ENCODE data around the gene STIM1. TPM values are rescaled to one million over a fixed set of nuclear protein-coding genes. Genes with fewer than 3 reads are reported as not detected.

Gene STIM1
- total RNA-seq, 1 experiment from 2014 or later = 93.6 TPM

DNA sequence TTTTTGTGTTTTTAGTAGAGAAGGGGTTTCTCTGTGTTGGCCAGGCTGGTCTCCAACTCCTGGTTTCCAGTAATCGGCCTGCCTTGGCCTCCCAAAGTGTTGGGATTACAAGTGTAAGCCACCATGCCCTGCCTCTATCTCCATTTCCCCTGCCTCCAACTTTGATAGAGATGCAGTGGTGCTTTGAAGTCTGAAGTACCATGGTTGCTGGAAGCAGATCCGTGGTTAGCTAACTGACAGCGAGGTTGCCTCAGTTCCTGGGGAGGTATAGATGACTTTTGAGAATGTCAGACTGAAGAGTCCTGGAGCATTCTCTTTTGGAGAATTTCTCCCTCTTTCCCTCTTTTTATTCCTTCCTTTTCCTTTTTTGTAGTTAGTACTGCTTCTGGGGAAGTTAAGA, 127.6 kb downstream of the STIM1 start:
- POLR2A ChIA-PET = interaction anchor here (0.6 kb wide), 1 partner anchor 10 kb away, joined by 4 read pairs; no protein-coding TSS in a partner anchor
- BruUV-seq (replicated peaks) = no TSS peak

DNA sequence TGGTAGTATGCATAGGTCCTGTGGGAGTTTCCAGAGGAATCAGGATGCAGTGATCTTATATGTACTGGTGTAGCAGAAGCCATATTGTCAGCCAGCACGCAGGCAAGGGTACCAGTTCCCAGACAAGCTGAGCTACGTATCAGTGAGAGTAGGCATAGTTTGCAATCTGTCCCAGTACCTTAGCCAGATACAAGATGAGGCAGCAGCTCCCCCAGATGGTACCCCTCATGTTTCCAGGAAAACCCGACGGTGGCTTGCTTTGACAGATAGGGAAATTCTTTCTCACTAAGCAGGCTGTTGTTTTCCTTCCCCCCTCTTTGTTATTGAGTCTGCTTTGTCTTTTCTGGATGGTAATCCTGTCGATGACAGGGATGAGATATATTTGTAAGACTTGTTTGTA, 129.4 kb downstream of the STIM1 start:
- DNase-seq (ENCODE audit: low read depth, low spot score) (no peak), ATAC-seq (no peak)
- Histone ChIP-seq H3K4me1 (ENCODE audit: control insufficient read depth, insufficient read depth, low read length) (no peaks in the 10 kb centered on the region), H3K27ac (ENCODE audit: low read length) (no peak overlapping the region), H3K27me3 (ENCODE audit: control insufficient read depth, insufficient read depth, low read length) (no peaks in the 10 kb centered on the region), H3K9me3 (ENCODE audit: control insufficient read depth, insufficient read depth, low read depth, low read length) (no peaks in the 10 kb centered on the region), H3K4me3 (ENCODE audit: low read depth in 2 of 2, low read length in 2 of 2) (no peak overlapping the region), H3K36me3 (ENCODE audit: control insufficient read depth, insufficient read depth, low read length) (no peaks in the 10 kb centered on the region)
- no TSS peak for BruUV-seq (replicated peaks)
- in situ Hi-C loops (cut with HindIII; ENCODE audit: low pct_unique_long_range_greater_than_20kb, low sequenced_read_pairs) = no loop called here
- intact Hi-C loops (cut with micrococcal nuclease; ENCODE audit: unreplicated experiment) = no loop called here
- CTCF ChIA-PET = interaction anchor here (0.5 kb wide), 1 partner anchor 144 kb away, joined by 4 read pairs; the partner anchor contains the start of gene RHOG
- POLR2A ChIA-PET = no interaction called here
- TF ChIP-seq TCF7L2 (IDR thresholded peaks at IDR 0.05; ENCODE audit: low read depth, low read length) (no peak), SIN3A (IDR thresholded peaks at IDR 0.05; ENCODE audit: borderline replicate concordance, insufficient read depth, low read depth, low read length) (no peak), POLR2AphosphoS5 (IDR thresholded peaks at IDR 0.05; ENCODE audit: low read depth, low read length) (no peak)
- TF ChIP-seq, protein P1, sequence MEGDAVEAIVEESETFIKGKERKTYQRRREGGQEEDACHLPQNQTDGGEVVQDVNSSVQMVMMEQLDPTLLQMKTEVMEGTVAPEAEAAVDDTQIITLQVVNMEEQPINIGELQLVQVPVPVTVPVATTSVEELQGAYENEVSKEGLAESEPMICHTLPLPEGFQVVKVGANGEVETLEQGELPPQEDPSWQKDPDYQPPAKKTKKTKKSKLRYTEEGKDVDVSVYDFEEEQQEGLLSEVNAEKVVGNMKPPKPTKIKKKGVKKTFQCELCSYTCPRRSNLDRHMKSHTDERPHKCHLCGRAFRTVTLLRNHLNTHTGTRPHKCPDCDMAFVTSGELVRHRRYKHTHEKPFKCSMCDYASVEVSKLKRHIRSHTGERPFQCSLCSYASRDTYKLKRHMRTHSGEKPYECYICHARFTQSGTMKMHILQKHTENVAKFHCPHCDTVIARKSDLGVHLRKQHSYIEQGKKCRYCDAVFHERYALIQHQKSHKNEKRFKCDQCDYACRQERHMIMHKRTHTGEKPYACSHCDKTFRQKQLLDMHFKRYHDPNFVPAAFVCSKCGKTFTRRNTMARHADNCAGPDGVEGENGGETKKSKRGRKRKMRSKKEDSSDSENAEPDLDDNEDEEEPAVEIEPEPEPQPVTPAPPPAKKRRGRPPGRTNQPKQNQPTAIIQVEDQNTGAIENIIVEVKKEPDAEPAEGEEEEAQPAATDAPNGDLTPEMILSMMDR (IDR thresholded peaks at IDR 0.05) = peak; percentile 15; the same call in 1 of the 2 replicates
- TF ChIP-seq, protein P2, sequence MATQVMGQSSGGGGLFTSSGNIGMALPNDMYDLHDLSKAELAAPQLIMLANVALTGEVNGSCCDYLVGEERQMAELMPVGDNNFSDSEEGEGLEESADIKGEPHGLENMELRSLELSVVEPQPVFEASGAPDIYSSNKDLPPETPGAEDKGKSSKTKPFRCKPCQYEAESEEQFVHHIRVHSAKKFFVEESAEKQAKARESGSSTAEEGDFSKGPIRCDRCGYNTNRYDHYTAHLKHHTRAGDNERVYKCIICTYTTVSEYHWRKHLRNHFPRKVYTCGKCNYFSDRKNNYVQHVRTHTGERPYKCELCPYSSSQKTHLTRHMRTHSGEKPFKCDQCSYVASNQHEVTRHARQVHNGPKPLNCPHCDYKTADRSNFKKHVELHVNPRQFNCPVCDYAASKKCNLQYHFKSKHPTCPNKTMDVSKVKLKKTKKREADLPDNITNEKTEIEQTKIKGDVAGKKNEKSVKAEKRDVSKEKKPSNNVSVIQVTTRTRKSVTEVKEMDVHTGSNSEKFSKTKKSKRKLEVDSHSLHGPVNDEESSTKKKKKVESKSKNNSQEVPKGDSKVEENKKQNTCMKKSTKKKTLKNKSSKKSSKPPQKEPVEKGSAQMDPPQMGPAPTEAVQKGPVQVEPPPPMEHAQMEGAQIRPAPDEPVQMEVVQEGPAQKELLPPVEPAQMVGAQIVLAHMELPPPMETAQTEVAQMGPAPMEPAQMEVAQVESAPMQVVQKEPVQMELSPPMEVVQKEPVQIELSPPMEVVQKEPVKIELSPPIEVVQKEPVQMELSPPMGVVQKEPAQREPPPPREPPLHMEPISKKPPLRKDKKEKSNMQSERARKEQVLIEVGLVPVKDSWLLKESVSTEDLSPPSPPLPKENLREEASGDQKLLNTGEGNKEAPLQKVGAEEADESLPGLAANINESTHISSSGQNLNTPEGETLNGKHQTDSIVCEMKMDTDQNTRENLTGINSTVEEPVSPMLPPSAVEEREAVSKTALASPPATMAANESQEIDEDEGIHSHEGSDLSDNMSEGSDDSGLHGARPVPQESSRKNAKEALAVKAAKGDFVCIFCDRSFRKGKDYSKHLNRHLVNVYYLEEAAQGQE (IDR thresholded peaks at IDR 0.05; ENCODE audit: insufficient read depth in 1 of 2, low read depth in 2 of 2, low read length in 1 of 2) = no peak

More for the DNA sequence above, 127.6 kb downstream of the STIM1 start:
- ATAC-seq = no peak
- DNase-seq (ENCODE audit: low read depth, low spot score) = no peak
- CTCF ChIA-PET = no interaction called here
- no peaks in the 10 kb centered on the region for H3K27me3 ChIP-seq (ENCODE audit: control insufficient read depth, insufficient read depth, low read length)
- TF ChIP-seq TCF7L2 (IDR thresholded peaks at IDR 0.05; ENCODE audit: low read depth, low read length) = no peak
- intact Hi-C loops (cut with micrococcal nuclease; ENCODE audit: unreplicated experiment) (no loop called here), in situ Hi-C loops (cut with HindIII; ENCODE audit: low pct_unique_long_range_greater_than_20kb, low sequenced_read_pairs) (no loop called here)
- no peak overlapping the region for H3K27ac ChIP-seq (ENCODE audit: low read length)
- no peaks in the 10 kb centered on the region for H3K9me3 ChIP-seq (ENCODE audit: control insufficient read depth, insufficient read depth, low read depth, low read length)
- no peak overlapping the region for H3K4me3 ChIP-seq (ENCODE audit: low read depth in 2 of 2, low read length in 2 of 2)
- no peaks in the 10 kb centered on the region for H3K36me3 ChIP-seq (ENCODE audit: control insufficient read depth, insufficient read depth, low read length)
- no peaks in the 10 kb centered on the region for H3K4me1 ChIP-seq (ENCODE audit: control insufficient read depth, insufficient read depth, low read length)

DNA sequence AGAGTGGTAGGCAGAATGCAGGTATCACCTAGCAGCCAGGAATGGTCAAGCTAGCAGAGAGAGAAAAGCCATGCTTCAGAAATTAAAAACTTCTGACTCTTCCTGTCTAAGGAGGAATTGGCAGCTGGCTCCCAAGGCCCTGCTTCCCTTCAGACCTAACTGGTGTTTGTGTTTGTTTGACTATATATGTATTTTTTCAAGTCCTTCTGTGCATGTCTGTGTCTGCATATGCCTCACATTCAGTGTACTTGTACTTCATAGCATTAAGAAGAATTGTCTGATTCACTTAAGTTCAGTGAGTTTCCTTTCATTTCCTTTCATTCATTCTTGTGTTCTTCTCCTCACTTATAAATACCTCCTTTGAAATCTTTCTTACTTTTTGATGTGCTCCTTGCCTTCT, 130.2 kb downstream of the STIM1 start:
- intact Hi-C loops (cut with micrococcal nuclease; ENCODE audit: unreplicated experiment) (no loop called here), in situ Hi-C loops (cut with HindIII; ENCODE audit: low pct_unique_long_range_greater_than_20kb, low sequenced_read_pairs) (no loop called here)
- DNase-seq (ENCODE audit: low read depth, low spot score) = no peak
- no peak overlapping the region for H3K27ac ChIP-seq (ENCODE audit: low read length)
- no peaks in the 10 kb centered on the region for H3K27me3 ChIP-seq (ENCODE audit: control insufficient read depth, insufficient read depth, low read length)
- ChIA-PET CTCF (no interaction called here), POLR2A (no interaction called here)
- no peak for ATAC-seq
- no peaks in the 10 kb centered on the region for H3K4me1 ChIP-seq (ENCODE audit: control insufficient read depth, insufficient read depth, low read length)
- TF ChIP-seq, protein P2 (IDR thresholded peaks at IDR 0.05; ENCODE audit: insufficient read depth in 1 of 2, low read depth in 2 of 2, low read length in 1 of 2) = no peak
- TF ChIP-seq POLR2AphosphoS5 (IDR thresholded peaks at IDR 0.05; ENCODE audit: low read depth, low read length) (no peak), SIN3A (IDR thresholded peaks at IDR 0.05; ENCODE audit: borderline replicate concordance, insufficient read depth, low read depth, low read length) (no peak), TCF7L2 (IDR thresholded peaks at IDR 0.05; ENCODE audit: low read depth, low read length) (no peak)
- TF ChIP-seq, protein P1 (IDR thresholded peaks at IDR 0.05) = no peak
- no peak overlapping the region for H3K4me3 ChIP-seq (ENCODE audit: low read depth in 2 of 2, low read length in 2 of 2)
- BruUV-seq (replicated peaks) = no TSS peak
- H3K9me3 ChIP-seq (ENCODE audit: control insufficient read depth, insufficient read depth, low read depth, low read length) = no peaks in the 10 kb centered on the region
- H3K36me3 ChIP-seq (ENCODE audit: control insufficient read depth, insufficient read depth, low read length) = no peaks in the 10 kb centered on the region

Measured in Panc1 (cell line).